Right ventricle myocardium superior (tissue), 1 donor: Measurements from ENCODE around the gene SPAG7. TPM values are rescaled to one million over a fixed set of nuclear protein-coding genes. Genes with fewer than 3 reads are reported as not detected.

Experiments used
- ATAC-seq: fragments of 200-7000 bp; cut with Tn5 transposase; one replicate; pipeline ENCODE4 v1.9.1; 2020; ENCODE audit warnings: mild to moderate bottlenecking; ENCODE audit not compliant: poor library complexity
- DNase-seq: peaks from one replicate; pipeline ENCODE4 v3.0.0-alpha.2; 2020
- intact Hi-C: fragments of 100-400 bp; cut with DNase I; formaldehyde crosslinking; loops from one replicate; pipeline ENCODE4 v1.11.2; 2022
- total RNA-seq: library from RNA; stranded (reverse); fragmentation: NEBNext Ultra II Directional; extraction: Animal tissue kit (Norgen Biotek cat#: 25700); gene quantifications from one replicate; pipeline ENCODE4 v1.2.1, GENCODE V29; 2021
- donor health status: DM: no; HTN: yes; CAD: no; lungs with severe emphysema.

The SPAG7 gene
- total RNA-seq, 1 donor from 2014 or later: 158 TPM

DNA sequence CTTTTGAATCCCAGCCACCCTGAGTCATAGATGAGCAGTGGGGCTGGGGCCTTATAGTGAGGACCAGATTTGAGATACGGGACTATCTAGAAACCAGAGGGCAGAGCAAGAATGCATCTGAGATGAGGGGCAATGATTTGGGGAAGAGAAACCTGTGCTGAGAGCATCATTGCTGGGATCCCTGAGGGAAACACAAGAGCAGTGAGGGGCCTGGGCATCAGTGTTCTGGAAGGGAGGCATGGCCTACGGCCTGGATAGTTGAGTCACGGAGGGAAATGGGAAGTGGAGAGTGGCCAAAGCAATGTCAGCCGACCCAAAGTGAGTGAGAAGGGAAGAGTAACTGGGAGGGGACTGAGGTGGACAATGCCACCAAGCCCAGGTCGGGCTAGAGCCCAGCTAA, 14.7 kb upstream of the SPAG7 start:
- intact Hi-C loops: loop anchor here (5.0 kb wide), 1 partner anchor 75 kb away; no protein-coding TSS in a partner anchor
- DNase-seq (no peak), ATAC-seq (no peak)

DNA sequence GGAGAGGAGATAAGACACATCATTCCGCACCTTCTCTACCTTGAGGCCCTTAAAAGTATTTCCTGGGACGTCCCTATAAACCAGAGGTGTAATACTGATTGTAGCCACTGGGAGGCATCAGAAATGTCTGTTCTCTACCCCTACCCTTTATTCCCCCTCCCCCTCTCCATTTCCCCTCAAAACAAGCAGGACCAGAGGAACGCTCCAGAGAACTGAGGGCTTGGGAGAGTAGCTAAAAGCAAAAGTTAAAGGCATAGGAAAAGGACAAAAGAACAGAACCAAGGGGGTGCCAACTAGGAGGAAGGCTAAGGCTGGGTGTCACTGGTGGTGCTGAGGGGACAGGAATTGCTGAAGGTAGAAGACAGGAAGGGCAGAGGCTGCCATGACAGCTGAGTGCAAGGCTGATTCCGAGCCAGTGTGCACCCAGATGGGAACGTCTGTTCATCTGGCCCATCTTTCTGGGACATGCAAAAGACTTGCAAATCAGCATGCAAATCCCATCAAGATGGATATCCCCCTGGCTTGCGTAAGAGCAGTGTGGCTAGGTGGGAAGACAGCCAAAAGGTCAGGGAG, 13.1 kb upstream of the SPAG7 start:
- DNase-seq (no peak), ATAC-seq (peak; percentile 53)
- intact Hi-C loops: loop anchor here (5.0 kb wide), 1 partner anchor 73 kb away; no protein-coding TSS in a partner anchor

DNA sequence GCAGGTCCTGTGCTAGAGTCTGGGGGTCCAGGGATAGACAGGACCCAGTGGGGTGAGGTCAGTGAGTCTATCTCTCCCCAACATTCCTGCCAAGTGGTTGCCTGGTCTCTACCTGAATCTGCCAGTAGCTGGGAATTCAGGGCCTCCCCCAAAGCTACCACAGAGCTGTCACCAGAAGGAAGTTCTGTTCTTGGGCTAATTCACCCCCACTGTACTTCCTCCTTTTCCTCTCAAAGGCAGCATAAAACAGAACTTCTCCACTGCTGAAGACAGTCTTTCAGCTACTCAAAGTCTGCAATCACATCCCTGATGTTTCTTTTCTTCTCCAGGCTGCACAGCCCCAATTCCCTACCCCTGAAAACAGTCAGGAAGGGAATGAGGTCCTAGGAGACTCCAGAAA, 11.1 kb upstream of the SPAG7 start:
- ATAC-seq: no peak
- intact Hi-C loops: no loop called here
- no peak for DNase-seq

DNA sequence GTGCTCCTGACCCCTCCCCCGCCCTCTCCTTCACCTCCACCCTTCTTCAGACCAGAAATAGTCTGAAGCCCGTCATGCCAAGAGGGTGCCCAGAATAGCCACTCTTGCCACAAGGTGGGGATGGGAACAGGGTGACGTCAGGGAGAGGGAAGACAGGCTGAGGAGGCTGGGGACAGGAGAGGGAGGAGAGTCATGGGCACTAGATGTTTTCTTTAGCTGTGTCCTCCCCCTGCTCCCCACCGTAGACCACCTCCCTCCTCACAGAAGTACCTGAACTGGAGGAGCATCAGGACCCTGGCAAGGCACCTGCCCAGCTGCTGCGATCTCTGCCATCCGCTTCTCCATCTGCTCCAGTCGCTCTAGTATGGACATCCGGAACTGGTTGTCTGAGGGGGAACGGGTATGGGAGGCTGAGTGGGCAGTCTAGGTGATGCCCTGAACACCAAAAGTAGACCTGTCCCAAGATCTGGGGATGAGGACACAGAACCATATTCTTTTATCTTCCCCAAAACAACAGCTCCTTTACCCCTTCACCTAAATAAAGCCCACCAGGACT, 6.6 kb upstream of the SPAG7 start:
- ATAC-seq (peak; percentile 79), DNase-seq (no peak)
- intact Hi-C loops: no loop called here

DNA sequence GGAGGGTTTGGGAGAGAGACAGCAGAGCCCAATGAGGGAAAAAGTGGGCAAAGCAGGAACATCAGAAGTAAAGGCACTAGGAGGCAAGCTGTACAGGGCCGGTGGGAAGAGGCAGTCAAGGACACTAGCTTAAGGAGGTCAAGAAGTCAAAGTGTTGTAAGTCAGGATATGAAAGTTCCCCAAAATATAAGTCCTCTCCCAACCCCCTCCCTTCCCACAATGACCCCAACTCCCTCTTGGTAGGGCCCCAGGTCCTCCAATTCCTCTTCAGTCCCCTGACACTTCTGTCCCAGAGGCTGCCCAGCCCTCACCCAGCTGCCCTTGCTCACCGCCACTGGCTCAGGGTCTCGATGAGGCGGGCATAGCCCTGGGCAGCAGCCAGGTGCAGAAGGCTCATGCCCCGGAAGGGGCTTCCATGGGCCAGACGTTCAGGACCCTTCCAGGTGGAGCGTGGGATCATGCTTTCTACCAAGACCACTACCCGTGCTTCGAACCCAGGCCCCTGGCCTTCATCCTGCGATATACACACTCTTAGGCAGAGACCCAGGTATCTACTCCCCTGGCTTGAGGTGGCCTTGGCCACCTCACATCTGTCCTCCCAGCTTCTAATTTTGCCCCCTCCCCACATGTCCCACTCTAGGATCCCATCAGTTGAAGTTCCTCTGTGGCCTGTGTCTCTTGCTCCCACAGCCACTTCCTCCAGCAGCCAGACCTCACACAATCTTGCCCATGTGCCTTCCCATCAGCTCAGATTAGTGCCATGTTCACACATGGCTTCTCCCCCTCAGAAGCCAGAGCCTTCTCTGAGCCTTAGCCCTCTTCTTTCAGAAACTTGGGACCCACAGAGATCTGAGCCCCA, 5.9 kb upstream of the SPAG7 start:
- peak; percentile 1 for ATAC-seq
- intact Hi-C loops: no loop called here

DNA sequence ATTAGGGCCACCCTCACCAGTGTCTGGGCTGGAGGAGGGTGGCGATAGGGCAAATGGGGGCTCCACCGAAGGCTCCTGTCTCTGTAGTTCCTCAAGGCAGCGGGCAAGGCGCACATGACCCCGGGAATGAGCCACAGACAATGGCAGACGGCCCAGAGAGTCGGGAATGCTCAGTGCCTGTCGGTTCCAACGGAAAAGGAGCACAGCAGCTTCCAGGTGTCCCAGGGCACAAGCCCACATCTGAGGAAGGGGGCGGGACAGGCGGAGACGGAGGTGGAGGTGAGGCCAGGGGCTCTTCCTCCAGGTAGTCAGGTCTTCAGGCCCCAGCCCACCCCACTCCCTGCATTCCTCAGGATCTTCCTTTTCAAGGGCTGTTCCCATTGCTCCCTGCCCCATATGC, 5.1 kb upstream of the SPAG7 start:
- DNase-seq: no peak
- intact Hi-C loops: no loop called here

More for the DNA sequence above, 5.9 kb upstream of the SPAG7 start:
- no peak for DNase-seq

DNA sequence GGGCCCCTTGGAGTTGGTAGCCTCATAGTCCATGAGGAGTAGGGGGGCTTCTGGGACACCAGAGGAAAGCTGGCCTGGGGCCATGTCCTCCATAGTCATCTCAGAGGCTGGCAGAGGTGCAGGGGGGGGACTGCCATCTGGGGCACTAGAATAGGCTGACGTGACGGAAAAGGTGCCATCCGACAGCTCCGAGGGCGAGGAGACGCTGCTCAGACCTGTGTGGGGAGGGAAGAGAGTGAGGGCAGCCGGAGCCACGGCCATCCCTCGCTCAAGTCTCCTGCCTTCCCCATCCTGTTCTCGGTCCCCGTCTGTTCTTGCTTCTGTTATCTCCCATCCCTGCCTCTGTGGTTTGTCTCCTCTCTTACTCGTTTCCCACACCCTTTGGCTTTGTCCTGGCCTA, 4.7 kb upstream of the SPAG7 start:
- ATAC-seq (no peak), DNase-seq (no peak)
- intact Hi-C loops: no loop called here

More for the DNA sequence above, 5.1 kb upstream of the SPAG7 start:
- no peak for ATAC-seq

DNA sequence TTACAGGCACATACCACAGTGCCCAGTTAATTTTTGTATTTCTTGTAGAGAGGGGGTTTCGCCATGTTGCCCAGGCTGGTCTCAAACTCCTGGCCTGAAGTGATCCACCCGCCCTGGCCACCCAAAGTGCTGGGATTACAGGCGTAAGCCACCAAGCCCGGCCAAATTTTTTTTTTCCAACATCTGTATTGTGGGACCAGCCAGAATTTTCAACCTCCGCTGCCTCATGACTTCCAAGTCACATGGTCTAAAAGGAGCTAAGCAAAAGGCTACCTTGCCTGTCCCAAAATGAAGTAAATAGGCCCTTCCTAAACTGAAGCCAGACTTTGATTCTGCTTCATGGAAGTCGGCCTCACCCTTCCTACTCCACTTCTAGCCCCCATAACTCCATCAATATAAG, 4.2 kb upstream of the SPAG7 start:
- ATAC-seq (no peak), DNase-seq (no peak)
- intact Hi-C loops: no loop called here

DNA sequence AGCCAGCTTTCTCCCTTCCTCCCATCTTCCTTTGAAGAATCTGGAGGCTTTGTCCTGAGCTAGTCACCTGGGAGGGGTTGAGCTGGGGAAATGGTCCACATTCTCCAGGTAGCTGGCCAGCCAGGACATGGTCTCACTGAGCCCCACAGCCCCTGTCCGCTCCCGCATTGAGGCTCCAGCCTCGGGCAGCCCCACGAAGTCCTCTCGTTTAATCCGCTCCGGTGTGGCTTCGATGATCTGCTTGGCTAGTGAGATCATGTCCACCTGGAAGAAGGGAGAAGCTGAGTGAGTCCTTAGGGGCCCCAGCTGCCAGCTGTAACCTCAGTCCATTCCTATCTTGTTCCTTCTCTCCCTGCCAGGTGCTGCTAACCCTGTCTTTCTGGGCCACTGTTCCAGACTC, 2.7 kb upstream of the SPAG7 start:
- ATAC-seq: no peak
- DNase-seq: no peak
- intact Hi-C loops: no loop called here

DNA sequence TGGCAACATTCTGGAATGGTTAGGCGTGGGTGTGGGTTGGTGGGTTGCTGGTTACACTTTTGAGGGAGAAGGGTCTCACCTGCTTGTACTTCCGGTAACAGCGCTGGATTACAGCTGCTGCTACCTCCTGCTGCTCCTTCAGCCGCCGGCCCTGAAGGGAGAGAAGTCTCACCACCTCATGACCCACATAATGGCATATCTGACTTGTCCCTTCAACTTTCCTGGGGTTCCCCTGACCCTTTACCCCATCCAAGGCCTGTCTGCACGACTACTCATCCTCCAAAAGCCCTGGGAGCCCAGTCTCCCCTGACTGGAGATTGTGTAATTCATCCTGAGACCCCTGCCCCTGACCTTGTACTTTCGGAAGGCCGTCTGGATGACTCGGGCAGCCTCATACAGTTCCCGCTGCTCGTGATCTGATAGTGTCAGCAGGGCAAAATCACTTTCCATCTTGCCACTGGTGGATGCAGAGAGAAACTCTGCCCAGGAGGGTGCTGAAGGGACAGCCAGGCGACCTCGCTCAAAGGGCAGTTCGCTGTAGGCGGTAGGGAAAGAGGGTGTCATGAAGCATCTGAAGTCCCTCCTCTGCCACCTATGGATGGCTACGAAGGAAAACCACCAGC, 2.0 kb upstream of the SPAG7 start:
- intact Hi-C loops: no loop called here
- ATAC-seq: no peak
- no peak for DNase-seq

DNA sequence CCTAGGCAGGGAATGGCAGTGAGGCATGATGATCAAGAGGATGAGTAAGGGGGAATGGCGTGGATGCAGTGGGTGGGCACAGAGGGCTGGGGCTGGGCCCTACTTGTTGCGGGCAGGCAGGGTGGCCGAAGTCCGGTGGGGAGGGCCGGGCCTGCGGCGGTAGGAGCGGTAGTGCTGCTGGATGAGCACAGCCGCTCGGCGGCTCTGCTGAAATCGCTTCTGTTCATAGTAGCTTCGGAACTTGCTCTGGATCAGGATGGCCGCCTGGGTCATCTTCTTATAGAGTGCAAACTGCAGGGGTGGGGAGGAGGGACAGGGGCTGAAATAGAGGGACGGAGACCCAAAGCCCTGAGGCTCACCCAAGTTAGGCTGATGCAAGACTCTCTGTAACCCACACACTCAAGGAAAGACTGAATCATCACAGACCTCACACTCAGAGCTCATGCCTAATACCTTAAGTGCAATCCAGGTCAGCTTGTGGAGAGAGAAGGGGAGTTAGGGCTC, 1.5 kb upstream of the SPAG7 start:
- ATAC-seq: no peak

DNA sequence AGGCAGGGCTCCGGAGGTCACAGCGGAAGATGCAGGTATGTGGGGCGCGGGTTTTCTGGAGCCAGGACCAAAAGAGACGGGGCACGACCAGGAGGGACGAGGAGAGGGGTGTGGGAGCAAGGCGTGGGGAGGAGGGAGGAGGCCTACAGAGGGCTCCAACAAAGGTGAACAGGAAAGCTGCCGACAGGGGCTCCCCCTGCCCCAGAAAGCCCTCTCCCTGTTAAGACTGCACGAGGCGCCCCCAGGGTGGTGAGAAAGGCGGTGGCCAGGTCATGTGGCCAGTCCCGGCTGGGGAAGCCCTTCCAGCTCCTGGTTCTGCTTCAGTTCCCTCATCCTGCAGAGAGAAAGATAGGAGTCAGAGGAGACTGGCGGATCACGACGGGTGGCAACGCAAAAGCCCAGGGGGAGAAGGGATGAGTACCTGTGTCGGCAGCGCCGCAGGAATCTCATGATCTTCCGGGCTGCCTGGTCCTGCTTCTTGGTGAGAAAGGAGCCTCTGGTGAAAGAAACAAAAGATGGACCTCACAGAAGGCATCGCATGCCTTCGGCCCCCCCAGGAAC, 949 bp upstream of the SPAG7 start:
- DNase-seq (no peak), ATAC-seq (no peak)
- intact Hi-C loops: no loop called here

More for the DNA sequence above, 1.5 kb upstream of the SPAG7 start:
- intact Hi-C loops: no loop called here
- DNase-seq: no peak

DNA sequence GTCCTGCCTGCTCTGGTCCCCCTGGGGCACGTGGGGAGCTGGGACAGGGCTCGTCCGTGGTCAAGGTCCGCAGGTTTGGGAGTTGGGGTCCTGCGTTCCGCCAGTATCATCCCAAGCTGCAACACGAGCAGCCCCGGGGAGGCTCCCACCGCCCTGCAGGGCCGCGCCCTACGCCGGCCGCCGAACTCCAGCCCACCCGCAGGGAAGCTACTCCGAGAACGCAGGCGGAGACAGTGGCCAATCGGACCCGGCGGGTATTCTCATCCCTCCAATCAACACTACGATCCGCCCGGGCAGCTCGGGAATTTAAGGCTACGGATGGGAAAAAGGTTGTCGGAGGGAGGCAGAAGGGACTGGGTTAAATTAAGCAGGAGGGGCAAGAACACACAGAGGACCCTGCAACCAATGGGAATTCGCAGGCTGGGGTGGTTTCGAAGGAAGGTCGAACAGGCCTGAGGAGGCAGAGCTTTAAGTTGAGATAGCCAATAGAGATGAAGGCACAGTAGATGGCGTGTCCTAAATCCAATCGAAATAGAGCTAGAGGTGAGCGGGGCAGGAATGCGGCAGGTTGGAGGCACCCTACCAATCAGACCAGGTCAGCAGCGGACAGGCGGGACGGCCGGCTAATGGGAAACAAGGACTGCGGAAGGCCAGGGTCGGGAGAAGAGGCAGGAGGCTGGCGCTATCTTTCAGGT, 626 bp downstream of the SPAG7 start:
- ATAC-seq (peak; percentile 88), DNase-seq (peak; percentile 99)
- intact Hi-C loops: loop anchor here (2.0 kb wide), 1 partner anchor 16 kb away; the partner anchor contains the start of gene ENO3

DNA sequence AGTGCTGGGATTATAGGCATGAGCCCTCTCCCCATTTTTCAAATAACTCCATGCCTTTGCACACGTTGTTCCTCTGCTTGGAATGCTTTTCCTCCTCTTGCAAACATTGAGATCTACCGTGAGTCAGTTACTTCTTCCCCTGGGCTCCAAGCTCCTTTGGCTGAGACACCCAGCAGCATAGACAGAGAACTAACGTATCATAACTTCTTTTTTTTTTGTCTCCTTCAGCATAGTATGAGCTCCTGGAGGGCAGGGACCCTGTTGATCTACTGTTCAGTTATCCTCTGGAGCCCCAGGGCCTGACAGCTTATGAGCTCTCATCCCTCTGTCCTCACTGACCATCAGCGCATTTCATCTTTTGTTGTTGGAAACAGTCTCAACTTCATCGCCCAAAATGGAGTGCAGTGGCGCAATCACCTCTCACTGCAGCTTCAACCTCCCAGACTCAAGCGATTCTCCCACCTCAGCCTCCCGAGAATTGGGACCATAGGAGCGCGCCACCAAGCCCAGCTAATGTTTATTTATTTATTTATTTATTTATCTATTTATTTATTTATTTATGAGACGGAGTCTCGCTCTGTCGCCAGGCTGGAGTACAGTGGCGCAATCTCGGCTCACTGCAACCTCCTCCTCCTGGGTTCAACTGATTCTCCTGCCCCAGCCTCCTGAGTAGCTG, 2.2 kb downstream of the SPAG7 start:
- DNase-seq (no peak), ATAC-seq (no peak)
- intact Hi-C loops: no loop called here

DNA sequence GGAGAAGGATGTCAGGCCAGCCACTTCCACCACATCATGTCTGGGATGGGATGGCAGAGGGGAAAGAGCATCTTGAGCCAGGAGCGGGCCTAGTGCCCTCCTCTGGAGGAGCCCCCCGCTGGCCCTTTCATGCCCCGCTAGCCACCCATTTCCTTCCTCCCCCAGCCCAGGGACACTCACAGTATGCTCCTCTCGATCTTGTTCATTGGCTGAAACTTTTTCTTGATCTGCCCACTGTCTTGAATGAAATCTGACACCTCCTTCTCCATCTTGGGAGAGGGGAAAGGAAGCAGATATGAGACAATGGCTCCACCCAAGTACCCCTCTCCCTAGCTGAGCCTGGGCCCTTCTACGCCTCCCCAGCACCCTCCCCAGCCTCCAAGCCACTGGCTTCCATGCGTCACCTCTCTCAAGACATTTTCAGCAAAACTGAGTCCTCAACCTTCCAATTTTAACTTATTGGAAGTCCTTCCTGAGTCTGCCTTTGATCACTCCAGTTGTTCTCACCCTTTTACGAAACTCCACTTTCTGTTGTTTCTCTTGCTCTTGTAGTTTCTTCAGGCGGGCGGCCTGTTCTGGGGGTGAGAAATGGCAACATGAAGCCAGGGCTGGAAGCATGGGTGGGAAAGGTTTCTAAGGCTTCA, 7.2 kb downstream of the SPAG7 start:
- DNase-seq: no peak
- intact Hi-C loops: no loop called here
- no peak for ATAC-seq

DNA sequence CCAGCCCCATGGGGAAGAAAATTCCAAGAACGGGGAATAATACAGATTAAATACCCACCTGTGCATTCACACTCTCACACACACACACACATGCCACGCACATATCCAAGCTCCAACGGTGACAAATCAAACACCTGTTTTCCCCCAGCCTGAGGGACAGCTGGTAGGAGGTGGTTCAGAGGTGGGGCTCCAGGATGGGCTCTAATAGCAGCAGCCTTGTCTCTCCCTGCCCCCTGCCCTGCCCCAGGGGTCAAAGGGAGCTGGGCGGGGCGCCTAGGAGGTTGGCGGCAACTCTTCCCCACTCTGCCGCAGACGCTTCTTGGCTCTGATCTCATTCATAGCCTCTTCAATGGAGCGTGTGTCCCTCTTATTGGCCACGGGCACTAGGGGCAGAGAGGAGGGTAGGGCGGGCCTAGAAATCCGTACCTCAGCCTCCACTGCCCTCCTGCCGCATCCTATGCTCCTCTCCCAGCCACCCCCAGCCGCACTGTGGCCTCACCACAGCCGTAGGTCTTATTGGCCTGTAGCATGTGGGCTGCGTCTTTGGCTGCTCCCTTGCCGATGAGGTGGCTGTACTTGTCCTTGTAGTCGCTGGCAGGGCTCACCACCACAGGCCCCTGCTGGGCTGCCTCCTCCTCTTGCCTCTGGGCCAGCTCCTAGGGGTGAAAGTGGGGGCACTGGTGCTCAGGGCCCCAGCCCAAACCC, 8.2 kb downstream of the SPAG7 start:
- ATAC-seq (no peak), DNase-seq (no peak)
- intact Hi-C loops: no loop called here

DNA sequence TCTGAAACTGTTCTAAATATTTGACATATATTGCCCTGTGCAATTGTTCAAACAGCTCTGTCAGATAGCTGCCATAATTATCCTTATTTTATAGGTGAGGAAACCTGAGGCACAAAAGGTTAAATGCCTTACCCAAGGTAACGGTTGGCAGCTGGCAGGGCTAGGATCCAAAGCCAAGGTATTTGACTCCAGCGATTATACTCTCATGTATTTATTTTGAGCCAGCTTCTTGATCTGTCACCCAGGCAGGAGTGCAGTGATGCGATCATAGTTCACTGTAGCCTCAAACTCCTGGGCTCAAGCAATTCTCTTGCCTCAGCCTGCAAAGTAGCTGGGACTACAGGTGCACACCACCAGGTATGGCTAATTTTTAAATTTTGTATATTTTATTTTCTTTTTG, 9.5 kb downstream of the SPAG7 start:
- ATAC-seq: peak; percentile 54
- no peak for DNase-seq
- intact Hi-C loops: no loop called here
